Fibroblast of the aortic adventitia (primary cell): ENCODE data around the gene TM7SF2. TPM values are rescaled to one million over a fixed set of nuclear protein-coding genes. Genes with fewer than 3 reads are reported as not detected.

Experiments
- DNase-seq: peaks from one replicate; pipeline ENCODE4 v3.0.0-alpha.2; 2010; ENCODE audit warnings: low read depth
- H3K4me3 ChIP-seq: 2 replicates; pipeline ENCODE4 v1.5.1; 2011; ENCODE audit warnings: low read depth, mild to moderate bottlenecking, control low read depth, low read length, moderate library complexity
- total RNA-seq: library from RNA; depleted of rRNA; stranded (reverse); fragments of >200 nt; gene quantifications from 2 replicates; pipeline ENCODE4 v1.2.3, GENCODE V29; 2012; ENCODE audit warnings: low replicate concordance
- TF ChIP-seq, protein P1 (sequence below): IDR thresholded peaks from 2 replicates; pipeline ENCODE4 v1.5.1; 2011; ENCODE audit warnings: mild to moderate bottlenecking, low read length, control low read depth, inconsistent platforms; ENCODE audit not compliant: insufficient read depth

TM7SF2 gene
- total RNA-seq, 1 donor, result 10.0 TPM

GRCh38 chr11:65113839-65114238, 2.2 kb downstream of the TM7SF2 start:
- DNase-seq, result no peak
- TF ChIP-seq, protein P1, sequence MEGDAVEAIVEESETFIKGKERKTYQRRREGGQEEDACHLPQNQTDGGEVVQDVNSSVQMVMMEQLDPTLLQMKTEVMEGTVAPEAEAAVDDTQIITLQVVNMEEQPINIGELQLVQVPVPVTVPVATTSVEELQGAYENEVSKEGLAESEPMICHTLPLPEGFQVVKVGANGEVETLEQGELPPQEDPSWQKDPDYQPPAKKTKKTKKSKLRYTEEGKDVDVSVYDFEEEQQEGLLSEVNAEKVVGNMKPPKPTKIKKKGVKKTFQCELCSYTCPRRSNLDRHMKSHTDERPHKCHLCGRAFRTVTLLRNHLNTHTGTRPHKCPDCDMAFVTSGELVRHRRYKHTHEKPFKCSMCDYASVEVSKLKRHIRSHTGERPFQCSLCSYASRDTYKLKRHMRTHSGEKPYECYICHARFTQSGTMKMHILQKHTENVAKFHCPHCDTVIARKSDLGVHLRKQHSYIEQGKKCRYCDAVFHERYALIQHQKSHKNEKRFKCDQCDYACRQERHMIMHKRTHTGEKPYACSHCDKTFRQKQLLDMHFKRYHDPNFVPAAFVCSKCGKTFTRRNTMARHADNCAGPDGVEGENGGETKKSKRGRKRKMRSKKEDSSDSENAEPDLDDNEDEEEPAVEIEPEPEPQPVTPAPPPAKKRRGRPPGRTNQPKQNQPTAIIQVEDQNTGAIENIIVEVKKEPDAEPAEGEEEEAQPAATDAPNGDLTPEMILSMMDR, result no peak
- no peak overlapping the region for H3K4me3 ChIP-seq

DNA sequence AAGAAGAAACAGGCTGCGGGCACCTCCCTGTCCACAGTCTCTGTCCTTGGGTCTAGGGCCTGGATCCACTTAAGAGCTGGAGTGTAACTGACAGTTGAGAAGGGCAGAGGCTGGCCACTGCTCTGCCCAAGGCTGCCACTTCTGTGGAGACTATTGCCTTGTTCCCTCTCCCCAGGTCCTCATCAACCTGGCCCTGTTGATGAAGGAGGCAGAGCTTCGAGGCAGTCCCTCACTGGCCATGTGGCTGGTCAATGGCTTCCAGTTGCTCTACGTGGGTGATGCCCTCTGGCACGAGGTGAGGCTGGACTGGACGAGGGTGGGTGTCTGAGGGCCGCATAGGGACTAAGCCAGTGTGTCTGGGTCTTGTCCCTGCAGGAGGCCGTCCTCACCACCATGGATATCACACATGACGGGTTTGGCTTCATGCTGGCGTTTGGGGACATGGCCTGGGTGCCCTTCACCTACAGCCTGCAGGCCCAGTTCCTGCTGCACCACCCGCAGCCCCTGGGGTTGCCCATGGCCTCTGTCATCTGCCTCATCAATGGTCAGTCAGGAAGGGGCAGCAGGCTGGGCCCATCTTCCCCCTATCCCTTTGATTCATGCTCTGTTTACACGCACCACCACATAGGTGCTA, 3.0 kb downstream of the TM7SF2 start:
- no peak for DNase-seq
- no peak overlapping the region for H3K4me3 ChIP-seq
- TF ChIP-seq, protein P1, result no peak

DNA sequence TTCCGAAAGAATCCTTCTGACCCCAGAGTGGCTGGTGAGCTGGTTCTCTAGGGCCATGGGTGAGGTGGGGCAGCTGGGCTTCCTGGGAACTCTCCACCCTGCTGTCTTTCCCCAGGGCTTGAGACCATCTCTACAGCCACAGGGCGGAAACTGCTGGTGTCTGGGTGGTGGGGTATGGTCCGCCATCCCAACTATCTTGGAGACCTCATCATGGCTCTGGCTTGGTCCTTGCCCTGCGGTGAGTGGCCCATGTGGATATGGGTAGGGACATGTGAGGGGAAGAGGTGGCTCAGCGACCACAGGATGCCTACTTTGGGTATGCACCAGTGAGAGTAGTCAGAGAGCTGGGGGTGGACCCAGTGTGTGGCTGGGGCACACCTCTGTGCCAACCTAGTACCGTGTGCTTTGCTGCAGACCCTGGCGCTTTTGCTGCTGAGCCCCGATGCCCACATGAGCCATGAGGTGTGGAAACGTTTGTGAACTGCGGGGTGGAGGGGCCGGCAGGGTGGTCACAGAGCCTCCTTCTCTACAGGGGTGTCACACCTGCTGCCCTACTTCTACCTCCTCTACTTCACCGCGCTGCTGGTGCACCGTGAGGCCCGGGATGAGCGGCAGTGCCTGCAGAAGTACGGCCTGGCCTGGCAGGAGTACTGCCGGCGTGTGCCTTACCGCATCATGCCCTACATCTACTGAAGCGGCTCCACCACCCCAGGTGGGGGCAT, 3.9 kb downstream of the TM7SF2 start:
- no peak for DNase-seq
- no peak overlapping the region for H3K4me3 ChIP-seq
- TF ChIP-seq, protein P1, result no peak

DNA sequence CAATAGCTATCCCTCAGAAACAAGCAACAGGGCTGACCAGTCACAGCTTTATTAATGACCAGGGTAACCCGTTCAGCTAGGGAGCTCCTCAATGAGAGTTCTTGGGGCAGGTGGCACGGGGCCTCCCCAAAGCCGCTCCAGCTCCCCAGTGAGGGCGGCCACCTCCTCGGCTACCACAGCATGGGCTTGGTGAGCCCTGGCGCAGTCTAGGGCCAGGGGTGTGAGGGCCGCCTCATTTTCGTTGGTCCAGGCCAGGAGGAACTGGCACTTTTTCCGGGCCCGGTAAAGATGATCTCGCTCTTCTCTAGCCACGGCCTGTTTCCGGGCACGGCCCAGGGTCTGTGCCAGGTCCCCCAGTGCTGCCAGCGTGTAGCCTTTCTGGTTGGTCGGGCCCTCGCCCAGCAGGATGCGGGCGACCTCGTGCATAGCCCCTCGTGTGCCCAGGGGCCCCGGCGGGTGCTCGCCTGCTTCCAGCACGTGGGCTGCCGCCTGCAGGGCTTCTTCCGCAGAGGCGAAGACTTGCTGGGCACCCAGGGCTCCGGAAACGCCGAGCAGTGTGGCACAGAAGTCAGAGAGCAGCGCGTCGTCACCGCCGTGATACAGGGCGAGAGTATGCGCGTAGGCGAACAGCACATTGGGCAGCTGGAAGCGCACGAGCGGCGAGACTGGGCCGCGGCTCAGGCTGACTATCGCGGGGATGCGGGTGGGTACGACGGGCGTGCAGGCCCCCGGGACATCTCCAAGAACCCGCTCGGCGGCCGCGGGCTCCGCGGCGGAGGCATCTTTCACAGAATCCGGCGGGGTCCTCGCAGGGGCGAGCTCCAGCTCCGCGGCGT, 4.9 kb downstream of the TM7SF2 start:
- TF ChIP-seq, protein P1, result no peak
- peak; percentile 41 for DNase-seq
- H3K4me3 ChIP-seq, result peak overlapping the region; percentile 96

- TF ChIP-seq, protein P1, result peak; percentile 86
- DNase-seq, result peak; percentile 99
- peak within 1 kb of the TSS; percentile 96 for H3K4me3 ChIP-seq
Observed at GRCh38 chr11:65117206-65118096, 5.8 kb downstream of the TM7SF2 start, which contains the start of gene ZNHIT2. Gene ZNHIT2, minus strand, starts transcription at chr11:65117701. Its CDS starts 48 bp downstream, at chr11:65117653.
